ENCODE data around the gene MZT2B. TPM values are rescaled to one million over a fixed set of nuclear protein-coding genes. Genes with fewer than 3 reads are reported as not detected.

MZT2B gene
- total and polyA plus RNA-seq, 2 of the 8 experiments (the other 6 are each of a cell fraction or from before 2014, with no cell fraction given) = 90.3 to 151 TPM

DNA sequence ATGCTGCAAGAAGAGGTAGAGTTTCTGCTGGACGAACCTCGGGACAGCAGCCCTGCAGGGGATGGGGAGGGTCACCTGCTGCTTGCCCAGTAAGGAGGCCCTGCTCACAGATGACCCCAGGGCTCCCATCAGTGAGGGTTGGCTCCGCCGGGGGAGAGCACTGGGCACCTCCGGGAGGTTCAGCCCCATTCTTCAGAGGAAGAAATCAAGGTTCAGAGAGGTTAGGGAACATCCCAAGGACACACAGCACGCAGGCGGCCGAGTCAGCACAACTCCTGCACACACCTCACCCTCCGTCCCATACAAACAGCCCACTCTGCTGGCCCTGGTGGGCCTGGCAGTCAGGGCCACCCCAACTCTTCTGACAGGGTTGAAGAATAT, 25.4 kb upstream of the MZT2B start:
- Histone ChIP-seq H3K79me2 (ENCODE audit: control insufficient read depth in 1 of 2, insufficient read depth in 2 of 2, low read length in 2 of 2) (no peaks in the 10 kb centered on the region), H3K4ac (replicated peaks; ENCODE audit: insufficient read length, low read depth, low read length) (no peak overlapping the region), H3K36me3 (ENCODE audit: control insufficient read depth in 2 of 4, insufficient read depth in 4 of 4, low read length in 3 of 4) (peaks cover 3 to 32% (median 14%) of the 10 kb centered on the region in 4 experiments; a peak in 5 of 8 replicates), H3K9me3 (ENCODE audit: insufficient read depth in 2 of 2, low read depth in 1 of 2, low read length in 1 of 2) (no peaks in the 10 kb centered on the region), H2AK5ac (ENCODE audit: low read depth, low read length) (no peak overlapping the region), H2AFZ (ENCODE audit: low read length) (no peak overlapping the region), H3K18ac (ENCODE audit: extremely low read depth, low read length) (no peak overlapping the region), H3K27me3 (replicated peaks in 1 of 4; ENCODE audit: control insufficient read depth in 3 of 4, extremely low read depth in 1 of 4, insufficient read depth in 3 of 4, low read length in 3 of 4) (no peaks in the 10 kb centered on the region), H3K4me2 (ENCODE audit: insufficient read depth in 1 of 2, low read depth in 2 of 2, low read length in 2 of 2) (no peak overlapping the region), H2BK5ac (ENCODE audit: low read depth, low read length) (no peak overlapping the region), H2BK120ac (replicated peaks; ENCODE audit: low read depth, low read length) (no peak overlapping the region), H3K4me3 (ENCODE audit: extremely low read depth in 1 of 4, insufficient read depth in 2 of 4, low read depth in 3 of 4, low read length in 4 of 4) (no peak overlapping the region), H3K14ac (ENCODE audit: insufficient read length) (no peak overlapping the region), H3K9ac (replicated peaks in 1 of 4; ENCODE audit: extremely low read depth in 1 of 4, low read depth in 3 of 4, low read length in 3 of 4) (no peak overlapping the region), H4K20me1 (replicated peaks in 1 of 2; ENCODE audit: control insufficient read depth in 1 of 2, insufficient read depth in 2 of 2, low read length in 2 of 2) (no peaks in the 10 kb centered on the region), H4K8ac (ENCODE audit: extremely low read depth, insufficient read depth, low read length) (no peak overlapping the region), H3K79me1 (ENCODE audit: low read depth, low read length) (no peaks in the 10 kb centered on the region), H4K91ac (replicated peaks; ENCODE audit: insufficient read length, low read length) (no peak overlapping the region), H3K23ac (ENCODE audit: insufficient read length) (no peak overlapping the region), H3K27ac (ENCODE audit: low read depth, low read length) (no peak overlapping the region), H2BK15ac (ENCODE audit: low read length) (no peak overlapping the region), H2BK12ac (ENCODE audit: low read depth, low read length) (no peak overlapping the region), H2BK20ac (ENCODE audit: low read length) (no peak overlapping the region), H3K4me1 (replicated peaks in 1 of 4; ENCODE audit: control insufficient read depth in 3 of 4, insufficient read depth in 4 of 4, low read length in 3 of 4) (no peaks in the 10 kb centered on the region), H3K23me2 (ENCODE audit: low read depth, low read length) (no peaks in the 10 kb centered on the region), H4K5ac (ENCODE audit: insufficient read length, low read depth, low read length) (no peak overlapping the region), H3K56ac (replicated peaks; ENCODE audit: insufficient read length, low read depth, low read length) (no peak overlapping the region)
- ChIA-PET POLR2A (ENCODE audit: partially characterized antibody) (no interaction called here), CTCF (ENCODE audit: partially characterized antibody) (interaction anchor here (1.0 kb wide), 2 partner anchors 166 to 176 kb away, joined by 3 to 5 read pairs; no protein-coding TSS in a partner anchor)
- TF ChIP-seq E2F6 (IDR thresholded peaks at IDR 0.05) = no peak
- no peak for TF ChIP-seq POU5F1 (IDR thresholded peaks at IDR 0.05; ENCODE audit: low read depth, low read length)
- no peak for TF ChIP-seq SUZ12 (IDR thresholded peaks at IDR 0.05; ENCODE audit: low read length)
- no peak for TF ChIP-seq TCF12 (IDR thresholded peaks at IDR 0.05; ENCODE audit: low read depth, low read length)
- TF ChIP-seq GTF2F1 (IDR thresholded peaks at IDR 0.05; ENCODE audit: borderline replicate concordance, low read depth, low read length) = no peak
- no peak for TF ChIP-seq KDM5A (IDR thresholded peaks at IDR 0.05; ENCODE audit: low read length)
- TF ChIP-seq, protein P1, sequence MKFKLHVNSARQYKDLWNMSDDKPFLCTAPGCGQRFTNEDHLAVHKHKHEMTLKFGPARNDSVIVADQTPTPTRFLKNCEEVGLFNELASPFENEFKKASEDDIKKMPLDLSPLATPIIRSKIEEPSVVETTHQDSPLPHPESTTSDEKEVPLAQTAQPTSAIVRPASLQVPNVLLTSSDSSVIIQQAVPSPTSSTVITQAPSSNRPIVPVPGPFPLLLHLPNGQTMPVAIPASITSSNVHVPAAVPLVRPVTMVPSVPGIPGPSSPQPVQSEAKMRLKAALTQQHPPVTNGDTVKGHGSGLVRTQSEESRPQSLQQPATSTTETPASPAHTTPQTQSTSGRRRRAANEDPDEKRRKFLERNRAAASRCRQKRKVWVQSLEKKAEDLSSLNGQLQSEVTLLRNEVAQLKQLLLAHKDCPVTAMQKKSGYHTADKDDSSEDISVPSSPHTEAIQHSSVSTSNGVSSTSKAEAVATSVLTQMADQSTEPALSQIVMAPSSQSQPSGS (IDR thresholded peaks at IDR 0.05; ENCODE audit: low read length) = no peak
- no peak for TF ChIP-seq ASH2L (IDR thresholded peaks at IDR 0.05; ENCODE audit: low read length)
- DNase-seq (ENCODE audit: low read depth in 1 of 2, low spot score in 2 of 2) (no peak), FAIRE-seq (no peak)
- 88% methylated on average over 9 of the region's 9 CpGs; no CpG with 5 or more reads in 1 of the 2 experiments for WGBS, 2 experiments (ENCODE audit: extremely low coverage in 1 of 2, insufficient coverage in 1 of 2, insufficient read length in 1 of 2, insufficient replicate concordance in 2 of 2, low coverage in 1 of 2, low lambda C conversion rate in 2 of 2, missing lambda C conversion rate in 1 of 2)

Measured in H1 (cell line).